Naive thymus-derived CD8-positive, alpha-beta T cell (primary cell): ENCODE measurements around the gene CCDC89. TPM values are rescaled to one million over a fixed set of nuclear protein-coding genes. Genes with fewer than 3 reads are reported as not detected.
"Not testable (repeated sequence)": the region's sequence is repeated elsewhere in the genome, so short reads cannot be mapped to it uniquely, and the experiment has no call there.

Source experiments
- ATAC-seq, 2 donors: fragments of 150-1000 bp; cut with Tn5 transposase in 1 of 2; sonication (Bioruptor Pico), chemical (Tn5 transposase) in 1 of 2; 1 replicate in 1 of 2; 2 replicates in 1 of 2; pipeline ENCODE4 v1.10.0; 2021; ENCODE audit warnings: mild to moderate bottlenecking in 2 of 2, moderate library complexity in 2 of 2
- POLR2A ChIA-PET: fragments of 350-600 bp; sonication (Branson Sonifier 250); formaldehyde crosslinking; loops from one replicate; lab custom pipeline; 2021; ENCODE audit warnings: antibody characterized with exemption; lab: Charles Lee
- DNase-seq, 10 donors: peaks; one replicate each; pipeline versions ENCODE4 v3.0.0 to v3.0.0-alpha.2; 2020 to 2022
- H3K27ac Mint-ChIP-seq, 10 donors: one replicate each; pipeline ENCODE4 v1.8.0; 2020 to 2022; ENCODE audit warnings: mild to moderate bottlenecking in 10 of 10, mixed read lengths in 10 of 10, moderate library complexity in 4 of 10, inconsistent platforms in 1 of 10
- H3K27me3 Mint-ChIP-seq, 5 donors: one replicate each; pipeline ENCODE4 v1.8.0; 2021 to 2022; ENCODE audit warnings: mixed read lengths in 5 of 5
- H3K36me3 Mint-ChIP-seq, 3 donors: one replicate each; pipeline ENCODE4 v1.8.0; 2020 to 2022; ENCODE audit warnings: mixed read lengths in 3 of 3, mild to moderate bottlenecking in 2 of 3, inconsistent platforms in 1 of 3
- H3K4me1 Mint-ChIP-seq, 4 donors: one replicate each; pipeline ENCODE4 v1.8.0; 2021 to 2022; ENCODE audit warnings: mixed read lengths in 4 of 4
- H3K4me3 Mint-ChIP-seq, 10 donors: one replicate each; pipeline ENCODE4 v1.8.0; 2020 to 2022; ENCODE audit warnings: mild to moderate bottlenecking in 10 of 10, mixed read lengths in 10 of 10, moderate library complexity in 6 of 10, inconsistent platforms in 1 of 10
- H3K9me3 Mint-ChIP-seq, 9 donors: one replicate each; pipeline ENCODE4 v1.8.0; 2020 to 2022; ENCODE audit warnings: mixed read lengths in 9 of 9, mild to moderate bottlenecking in 3 of 9, inconsistent platforms in 1 of 9, moderate library complexity in 1 of 9
- polyA plus RNA-seq, 3 donors: library from polyadenylated mRNA; unstranded; fragments of 300-500 nt; fragmentation: Illumina TruSeq; gene quantifications; one replicate each; pipeline ENCODE4 v1.2.3, GENCODE V29; 2021
- total RNA-seq, 8 experiments: library from RNA in 2 of 8; stranded (reverse) in 2 of 8; gene quantifications; one replicate each; pipeline ENCODE4 v1.2.3 and lab custom pipeline; 2021 to 2026

CCDC89 gene
- total and polyA plus RNA-seq, 5 experiments from 2014 or later = 0.60 to 0.91 TPM; not detected in 3

GRCh38 chr11:85682330-85683305 lies 3.4 kb downstream of the CCDC89 start:
- H3K9me3 Mint-ChIP-seq = no peaks in the 10 kb centered on the region
- peaks cover 8 to 22% (median 14%) of the 10 kb centered on the region in 4 donors for H3K4me1 Mint-ChIP-seq
- POLR2A ChIA-PET = interaction anchor here (0.6 to 1.8 kb wide), 4 partner anchors 13 to 76 kb away, joined by 3 to 4 read pairs (median 3); no protein-coding TSS in a partner anchor
- peaks cover 0 to 3% (median 2%) of the 10 kb centered on the region in 5 donors for H3K27me3 Mint-ChIP-seq
- peak overlapping the region; percentile 75 to 95 (median 87) for H3K4me3 Mint-ChIP-seq
- H3K36me3 Mint-ChIP-seq = no peaks in the 10 kb centered on the region
- DNase-seq (peak; percentile 36 to 80 (median 58)), ATAC-seq (peak; percentile 84 to 96)
- H3K27ac Mint-ChIP-seq = peak overlapping the region; percentile 56 to 95 (median 86)

- H3K36me3 Mint-ChIP-seq = no peaks in the 10 kb centered on the region
- POLR2A ChIA-PET = interaction anchor here (2.5 kb wide), 1 partner anchor 16 kb away, joined by 17 read pairs; the partner anchor contains the start of gene CREBZF
- H3K27ac Mint-ChIP-seq = no peak overlapping the region
- peaks cover 8 to 22% (median 14%) of the 10 kb centered on the region in 4 donors for H3K4me1 Mint-ChIP-seq
- DNase-seq (no peak), ATAC-seq (no peak)
- no peak overlapping the region for H3K4me3 Mint-ChIP-seq
- no peaks in the 10 kb centered on the region for H3K9me3 Mint-ChIP-seq
- peaks cover 0 to 3% (median 2%) of the 10 kb centered on the region in 5 donors for H3K27me3 Mint-ChIP-seq
These were observed 5.1 kb downstream of the CCDC89 start for GRCh38 chr11:85680897-85681296.

GRCh38 chr11:85679576-85679975 lies 6.4 kb downstream of the CCDC89 start:
- Mint-ChIP-seq H3K27ac (no peak overlapping the region), H3K36me3 (peaks cover 0 to 3% (median 0%) of the 10 kb centered on the region in 3 donors), H3K27me3 (peaks cover 0 to 3% (median 2%) of the 10 kb centered on the region in 5 donors), H3K4me1 (peaks cover 7 to 22% (median 11%) of the 10 kb centered on the region in 4 donors), H3K9me3 (no peaks in the 10 kb centered on the region), H3K4me3 (no peak overlapping the region)
- POLR2A ChIA-PET = interaction anchor here (2.5 kb wide), 1 partner anchor 15 kb away, joined by 17 read pairs; the partner anchor contains the start of gene CREBZF
- DNase-seq = no peak
- no peak for ATAC-seq

GRCh38 chr11:85673393-85673792 lies 12.6 kb downstream of the CCDC89 start:
- Mint-ChIP-seq H3K27me3 (no peaks in the 10 kb centered on the region), H3K9me3 (peaks cover 0 to 6% (median 0%) of the 10 kb centered on the region in 9 donors), H3K27ac (no peak overlapping the region), H3K36me3 (peaks cover 0 to 8% (median 0%) of the 10 kb centered on the region in 3 donors), H3K4me3 (no peak overlapping the region), H3K4me1 (no peaks in the 10 kb centered on the region)
- ATAC-seq (no peak), DNase-seq (no peak)
- POLR2A ChIA-PET = no interaction called here

GRCh38 chr11:85672105-85672902 lies 13.7 kb downstream of the CCDC89 start:
- DNase-seq (no peak), ATAC-seq (no peak)
- Mint-ChIP-seq H3K36me3 (peaks cover 0 to 8% (median 0%) of the 10 kb centered on the region in 3 donors), H3K4me1 (no peaks in the 10 kb centered on the region), H3K4me3 (no peak overlapping the region), H3K9me3 (peaks cover 0 to 6% (median 0%) of the 10 kb centered on the region in 9 donors), H3K27me3 (no peaks in the 10 kb centered on the region), H3K27ac (no peak overlapping the region)
- POLR2A ChIA-PET = no interaction called here

GRCh38 chr11:85670949-85671663 lies 14.9 kb downstream of the CCDC89 start:
- POLR2A ChIA-PET, H3K36me3 Mint-ChIP-seq, H3K4me1 Mint-ChIP-seq, H3K4me3 Mint-ChIP-seq, ATAC-seq, H3K27ac Mint-ChIP-seq, H3K27me3 Mint-ChIP-seq, DNase-seq, H3K9me3 Mint-ChIP-seq: not testable (repeated sequence)

- POLR2A ChIA-PET = no interaction called here
- H3K27me3 Mint-ChIP-seq = no peaks in the 10 kb centered on the region
- H3K4me1 Mint-ChIP-seq = peaks cover 9 to 20% (median 16%) of the 10 kb centered on the region in 4 donors
- H3K4me3 Mint-ChIP-seq = peak overlapping the region in 1 of 10 donors; percentile 20
- peaks cover 0 to 4% (median 0%) of the 10 kb centered on the region in 3 donors for H3K36me3 Mint-ChIP-seq
- ATAC-seq = no peak
- no peak overlapping the region for H3K27ac Mint-ChIP-seq
- H3K9me3 Mint-ChIP-seq = no peaks in the 10 kb centered on the region
- DNase-seq = no peak
These were observed 17.8 kb downstream of the CCDC89 start for GRCh38 chr11:85668157-85668556.

- POLR2A ChIA-PET = no interaction called here
- peaks cover 0 to 11% (median 0%) of the 10 kb centered on the region in 3 donors for H3K36me3 Mint-ChIP-seq
- peak overlapping the region in 2 of 10 donors; percentile 2 to 14 for H3K27ac Mint-ChIP-seq
These were observed 19.3 kb downstream of the CCDC89 start for GRCh38 chr11:85666687-85667086.

GRCh38 chr11:85665733-85666132 lies 20.3 kb downstream of the CCDC89 start:
- no peaks in the 10 kb centered on the region for H3K9me3 Mint-ChIP-seq
- peak overlapping the region; percentile 30 to 100 (median 99) for H3K27ac Mint-ChIP-seq
- no peaks in the 10 kb centered on the region for H3K27me3 Mint-ChIP-seq
- POLR2A ChIA-PET = no interaction called here
- peaks cover 13 to 42% (median 35%) of the 10 kb centered on the region in 4 donors for H3K4me1 Mint-ChIP-seq
- ATAC-seq (no peak), DNase-seq (no peak)
- peak overlapping the region in 8 of 10 donors; percentile 39 to 100 (median 100) for H3K4me3 Mint-ChIP-seq
- H3K36me3 Mint-ChIP-seq = peaks cover 0 to 20% (median 2%) of the 10 kb centered on the region in 3 donors

More at GRCh38 chr11:85666687-85667086, 19.3 kb downstream of the CCDC89 start:
- H3K9me3 Mint-ChIP-seq = no peaks in the 10 kb centered on the region
- H3K4me3 Mint-ChIP-seq = no peak overlapping the region
- ATAC-seq (no peak), DNase-seq (no peak)
- H3K4me1 Mint-ChIP-seq = peaks cover 12 to 32% (median 26%) of the 10 kb centered on the region in 4 donors
- H3K27me3 Mint-ChIP-seq = no peaks in the 10 kb centered on the region

GRCh38 chr11:85664615-85665481 lies 21.1 kb downstream of the CCDC89 start, which contains the start of gene CREBZF:
CREBZF (minus strand) TSS chr11:85665129; CDS start chr11:85664875, 254 bp downstream.
- Mint-ChIP-seq H3K4me3 (peak within 1 kb of the TSS; percentile 97 to 100 (median 100)), H3K27me3 (no peaks in the 10 kb centered on the region), H3K9me3 (no peaks in the 10 kb centered on the region), H3K27ac (peak within 1 kb of the TSS; percentile 99 to 100 (median 100)), H3K4me1 (peaks cover 20 to 50% (median 44%) of the 10 kb centered on the region in 4 donors), H3K36me3 (peaks cover 0 to 29% (median 5%) of the 10 kb centered on the region in 3 donors)
- POLR2A ChIA-PET = interaction anchor here (0.5 to 2.9 kb wide), 21 partner anchors 11 to 580 kb away, joined by 3 to 98 read pairs (median 5); partner anchors contain the start of genes CCDC83, DLG2, EED and TMEM126A
- ATAC-seq (peak; percentile 68 to 70), DNase-seq (peak; percentile 80 to 95 (median 91))
